Measurements from ENCODE around the gene STAT4. TPM values are rescaled to one million over a fixed set of nuclear protein-coding genes. Genes with fewer than 3 reads are reported as not detected.

Gene STAT4
- total RNA-seq, 1 experiment from 2014 or later = 0.33 TPM

DNA sequence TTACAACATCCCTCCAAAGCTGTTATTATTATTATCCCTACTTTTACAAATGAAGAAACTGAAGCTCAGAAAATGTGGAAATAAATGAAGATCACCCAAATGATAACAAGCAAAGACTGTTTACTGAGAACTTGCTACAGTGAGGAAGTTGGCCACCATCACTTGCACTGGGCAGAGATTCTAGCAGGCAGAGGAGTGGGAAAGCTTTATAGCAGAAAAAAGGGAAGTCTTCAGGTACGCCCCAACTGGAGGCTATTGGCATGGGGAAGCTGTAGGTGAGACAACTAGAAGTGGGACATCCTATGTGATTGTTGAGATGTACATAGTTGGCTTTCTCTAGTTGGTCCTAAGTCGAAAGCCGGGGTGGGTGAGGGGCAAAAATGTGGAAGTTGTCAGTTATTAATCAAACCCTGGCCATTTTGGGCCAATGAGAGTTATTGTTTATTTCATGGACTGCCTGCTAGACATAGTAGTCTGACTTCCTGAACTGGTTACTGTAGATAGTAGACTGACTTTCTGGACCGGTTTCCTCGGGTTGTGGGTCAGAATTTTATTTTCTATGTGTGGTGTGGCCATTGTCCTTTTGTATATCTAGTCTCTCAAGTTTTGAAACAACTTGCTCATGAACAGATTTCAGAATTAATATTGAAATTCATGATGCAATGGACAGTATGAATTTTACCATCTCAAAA lies 40.2 kb upstream of the STAT4 start:
- H2BK120ac ChIP-seq (ENCODE audit: low read depth, low read length, poor library complexity, severe bottlenecking) = no peak overlapping the region
- Mint-ChIP-seq H3K27me3 (ENCODE audit: low read depth) (no peaks in the 10 kb centered on the region), H3K27ac (no peak overlapping the region), H3K4me3 (no peak overlapping the region), H3K36me3 (ENCODE audit: insufficient read depth in 1 of 3, low read depth in 3 of 3) (no peaks in the 10 kb centered on the region), H3K4me1 (no peaks in the 10 kb centered on the region), H3K9me3 (peaks cover 0 to 2% of the 10 kb centered on the region in 2 experiments; a peak in 1 of 5 replicates)
- no peak overlapping the region for H3K56ac ChIP-seq (ENCODE audit: insufficient read length, low read depth, low read length)
- no peak overlapping the region for H3K14ac ChIP-seq (ENCODE audit: insufficient read depth, low read length)
- WGBS (ENCODE audit: extremely low coverage, insufficient read length, low lambda C conversion rate) = no CpG with 5 or more reads among the region's 5 CpGs
- H3K18ac ChIP-seq (ENCODE audit: insufficient read length, low read depth, low read length) = no peak overlapping the region
- no peak overlapping the region for H3K27ac ChIP-seq (ENCODE audit: insufficient read length, low read depth, low read length)
- H2AK5ac ChIP-seq (ENCODE audit: insufficient read length, low read length) = no peak overlapping the region
- H2BK12ac ChIP-seq (ENCODE audit: insufficient read length, low read depth, low read length) = no peak overlapping the region
- no peak for DNase-seq
- H4K8ac ChIP-seq (replicated peaks; ENCODE audit: insufficient read length, low read depth, low read length) = no peak overlapping the region
- no peaks in the 10 kb centered on the region for H3K27me3 ChIP-seq (ENCODE audit: insufficient read depth, low read length)
- no peaks in the 10 kb centered on the region for H3K4me1 ChIP-seq (ENCODE audit: insufficient read depth, low read length)
- no peaks in the 10 kb centered on the region for H3K9me3 ChIP-seq (ENCODE audit: control insufficient read depth, low read depth, low read length)
- H3T11ph ChIP-seq (ENCODE audit: low read length) = no peak overlapping the region
- H4K5ac ChIP-seq (ENCODE audit: insufficient read length, low read depth, low read length) = no peak overlapping the region
- no peaks in the 10 kb centered on the region for H3K23me2 ChIP-seq (ENCODE audit: insufficient read length, low read depth, low read length, poor library complexity, severe bottlenecking)
- no peak overlapping the region for H3K4me2 ChIP-seq (ENCODE audit: insufficient read depth, insufficient read length, low read length)
- no peak overlapping the region for H3K9ac ChIP-seq (ENCODE audit: extremely low read depth, insufficient read length, low read length)
- TF ChIP-seq, protein P1, sequence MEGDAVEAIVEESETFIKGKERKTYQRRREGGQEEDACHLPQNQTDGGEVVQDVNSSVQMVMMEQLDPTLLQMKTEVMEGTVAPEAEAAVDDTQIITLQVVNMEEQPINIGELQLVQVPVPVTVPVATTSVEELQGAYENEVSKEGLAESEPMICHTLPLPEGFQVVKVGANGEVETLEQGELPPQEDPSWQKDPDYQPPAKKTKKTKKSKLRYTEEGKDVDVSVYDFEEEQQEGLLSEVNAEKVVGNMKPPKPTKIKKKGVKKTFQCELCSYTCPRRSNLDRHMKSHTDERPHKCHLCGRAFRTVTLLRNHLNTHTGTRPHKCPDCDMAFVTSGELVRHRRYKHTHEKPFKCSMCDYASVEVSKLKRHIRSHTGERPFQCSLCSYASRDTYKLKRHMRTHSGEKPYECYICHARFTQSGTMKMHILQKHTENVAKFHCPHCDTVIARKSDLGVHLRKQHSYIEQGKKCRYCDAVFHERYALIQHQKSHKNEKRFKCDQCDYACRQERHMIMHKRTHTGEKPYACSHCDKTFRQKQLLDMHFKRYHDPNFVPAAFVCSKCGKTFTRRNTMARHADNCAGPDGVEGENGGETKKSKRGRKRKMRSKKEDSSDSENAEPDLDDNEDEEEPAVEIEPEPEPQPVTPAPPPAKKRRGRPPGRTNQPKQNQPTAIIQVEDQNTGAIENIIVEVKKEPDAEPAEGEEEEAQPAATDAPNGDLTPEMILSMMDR (conservative IDR thresholded peaks at IDR 0.05) = no peak
- H3K79me2 ChIP-seq (ENCODE audit: insufficient read depth, low read length) = no peaks in the 10 kb centered on the region
- H4K20me1 ChIP-seq (ENCODE audit: control insufficient read depth, insufficient read depth, insufficient read length) = no peaks in the 10 kb centered on the region
- no peak overlapping the region for H2AFZ ChIP-seq (ENCODE audit: low read length)
- H2BK15ac ChIP-seq (ENCODE audit: low read depth, low read length) = no peak overlapping the region
- no peak overlapping the region for H4K91ac ChIP-seq (ENCODE audit: insufficient read length, low read depth, low read length)
- H2BK20ac ChIP-seq (ENCODE audit: low read depth, low read length, poor library complexity, severe bottlenecking) = no peak overlapping the region
- no peak overlapping the region for H2BK5ac ChIP-seq (ENCODE audit: insufficient read length, low read length)
- H3K79me1 ChIP-seq (ENCODE audit: insufficient read depth, low read depth, low read length, poor library complexity, severe bottlenecking) = no peaks in the 10 kb centered on the region
- H3K23ac ChIP-seq (ENCODE audit: insufficient read length, low read depth, low read length) = no peak overlapping the region
- H3K4ac ChIP-seq (ENCODE audit: low read depth, low read length) = no peak overlapping the region
